ENCODE results near the gene GMDS. TPM values are rescaled to one million over a fixed set of nuclear protein-coding genes. Genes with fewer than 3 reads are reported as not detected.

Gene GMDS
- total RNA-seq, 4 donors from 2014 or later: 3.4 to 7.2 (median 4.6) TPM

- H3K27me3 ChIP-seq: no peaks in the 10 kb centered on the region
- H3K4me3 ChIP-seq: no peak overlapping the region
- TF ChIP-seq CTCF (IDR thresholded peaks at IDR 0.05 in 4 of 5, conservative IDR thresholded peaks at IDR 0.05 in 1 of 5) (no peak), POLR2A (IDR thresholded peaks at IDR 0.05) (no peak)
- in situ Hi-C loops (cut with MboI; ENCODE audit: low sequenced_read_pairs in 4 of 4): loop anchor here in 2 of 4 donors (25.0 kb wide), 1 partner anchor 601 kb away; no protein-coding TSS in a partner anchor
- no peak overlapping the region for H3K27ac ChIP-seq
- intact Hi-C loops (cut with DNase I; ENCODE audit: low total_unique reads): no loop called here
- H3K9me3 ChIP-seq: no peaks in the 10 kb centered on the region
- no peaks in the 10 kb centered on the region for H3K36me3 ChIP-seq
- no peaks in the 10 kb centered on the region for H3K4me1 ChIP-seq
- DNase-seq: no peak
- no peak for ATAC-seq
Measured at GRCh38 chr6:2188397-2188796, 57.0 kb downstream of the GMDS start.

- H3K36me3 ChIP-seq: no peaks in the 10 kb centered on the region
- no peaks in the 10 kb centered on the region for H3K27me3 ChIP-seq
- DNase-seq (no peak), ATAC-seq (no peak)
- H3K27ac ChIP-seq: no peak overlapping the region
- intact Hi-C loops (cut with DNase I; ENCODE audit: low total_unique reads): no loop called here
- in situ Hi-C loops (cut with MboI; ENCODE audit: low sequenced_read_pairs in 4 of 4): loop anchor here in 2 of 4 donors (25.0 kb wide), 1 partner anchor 601 kb away; no protein-coding TSS in a partner anchor
- H3K4me1 ChIP-seq: no peaks in the 10 kb centered on the region
- no peak for TF ChIP-seq CTCF (IDR thresholded peaks at IDR 0.05 in 4 of 5, conservative IDR thresholded peaks at IDR 0.05 in 1 of 5)
- no peak for TF ChIP-seq POLR2A (IDR thresholded peaks at IDR 0.05)
- H3K9me3 ChIP-seq: no peaks in the 10 kb centered on the region
- H3K4me3 ChIP-seq: no peak overlapping the region
Measured at GRCh38 chr6:2187826-2188225, 57.6 kb downstream of the GMDS start.

- ATAC-seq (no peak), DNase-seq (no peak)
- no peak overlapping the region for H3K4me3 ChIP-seq
- TF ChIP-seq POLR2A (IDR thresholded peaks at IDR 0.05) (no peak), CTCF (IDR thresholded peaks at IDR 0.05 in 4 of 5, conservative IDR thresholded peaks at IDR 0.05 in 1 of 5) (no peak)
- H3K27ac ChIP-seq: no peak overlapping the region
- no peaks in the 10 kb centered on the region for H3K27me3 ChIP-seq
- in situ Hi-C loops (cut with MboI; ENCODE audit: low sequenced_read_pairs in 4 of 4): loop anchor here in 2 of 4 donors (25.0 kb wide), 1 partner anchor 599 kb away; no protein-coding TSS in a partner anchor
- no peaks in the 10 kb centered on the region for H3K4me1 ChIP-seq
- H3K9me3 ChIP-seq: no peaks in the 10 kb centered on the region
- no peaks in the 10 kb centered on the region for H3K36me3 ChIP-seq
- intact Hi-C loops (cut with DNase I; ENCODE audit: low total_unique reads): no loop called here
Measured at GRCh38 chr6:2186516-2186915, 58.9 kb downstream of the GMDS start.

- intact Hi-C loops (cut with DNase I; ENCODE audit: low total_unique reads) (no loop called here), in situ Hi-C loops (cut with MboI; ENCODE audit: low sequenced_read_pairs in 4 of 4) (loop anchor here in 2 of 4 donors (25.0 kb wide), 1 partner anchor 598 kb away; no protein-coding TSS in a partner anchor)
- ATAC-seq (no peak), DNase-seq (no peak)
- TF ChIP-seq POLR2A (IDR thresholded peaks at IDR 0.05) (no peak), CTCF (IDR thresholded peaks at IDR 0.05 in 4 of 5, conservative IDR thresholded peaks at IDR 0.05 in 1 of 5) (no peak)
- Histone ChIP-seq H3K4me3 (no peak overlapping the region), H3K27me3 (no peaks in the 10 kb centered on the region), H3K9me3 (no peaks in the 10 kb centered on the region), H3K36me3 (no peaks in the 10 kb centered on the region), H3K4me1 (no peaks in the 10 kb centered on the region), H3K27ac (no peak overlapping the region)
Measured at GRCh38 chr6:2185466-2185865, 59.9 kb downstream of the GMDS start.

All from gastrocnemius medialis (tissue), 4 donors.